ENCODE measurements around the gene SELENOW. TPM values are rescaled to one million over a fixed set of nuclear protein-coding genes. Genes with fewer than 3 reads are reported as not detected.

Gene SELENOW
- total and polyA plus RNA-seq, 2 of the 8 experiments (the other 6 are each of a cell fraction or from before 2014, with no cell fraction given), result 371 to 588 TPM

DNA sequence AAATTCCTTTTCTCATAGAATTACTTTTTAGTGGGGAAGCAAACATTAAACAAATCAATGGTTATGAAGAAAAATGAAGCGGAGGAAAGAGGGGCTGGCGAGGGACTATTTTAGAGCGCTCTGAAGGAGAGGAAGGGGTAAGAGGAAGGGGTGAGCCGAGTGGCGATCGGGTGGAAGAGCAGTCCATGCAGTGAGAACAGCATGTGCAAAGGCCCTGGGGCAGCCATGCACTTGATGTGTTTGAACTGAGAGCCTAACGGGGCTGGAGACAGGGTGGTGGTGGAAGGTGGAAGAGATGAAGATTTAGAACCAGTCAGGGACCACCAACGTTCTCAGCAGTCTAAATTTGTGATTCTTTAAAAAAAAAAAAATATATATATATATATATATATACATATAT, 47.6 kb upstream of the SELENOW start:
- no peak overlapping the region for H2AK5ac ChIP-seq (ENCODE audit: low read depth, low read length)
- no peak overlapping the region for H3K4me3 ChIP-seq (ENCODE audit: extremely low read depth in 1 of 4, insufficient read depth in 2 of 4, low read depth in 3 of 4, low read length in 4 of 4)
- H3K4me1 ChIP-seq (replicated peaks in 1 of 4; ENCODE audit: control insufficient read depth in 3 of 4, insufficient read depth in 4 of 4, low read length in 3 of 4), result peaks cover 0 to 9% (median 5%) of the 10 kb centered on the region in 4 experiments; a peak in 2 of 7 replicates
- no peak overlapping the region for H2BK12ac ChIP-seq (ENCODE audit: low read depth, low read length)
- H3K14ac ChIP-seq (ENCODE audit: insufficient read length), result no peak overlapping the region
- no peak overlapping the region for H2BK120ac ChIP-seq (replicated peaks; ENCODE audit: low read depth, low read length)
- 92% methylated on average over 8 of the region's 8 CpGs; no CpG with 5 or more reads in 1 of the 2 experiments for WGBS, 2 experiments (ENCODE audit: extremely low coverage in 1 of 2, insufficient coverage in 1 of 2, insufficient read length in 1 of 2, insufficient replicate concordance in 2 of 2, low coverage in 1 of 2, low lambda C conversion rate in 2 of 2, missing lambda C conversion rate in 1 of 2)
- H4K8ac ChIP-seq (ENCODE audit: extremely low read depth, insufficient read depth, low read length), result no peak overlapping the region
- H3K79me1 ChIP-seq (ENCODE audit: low read depth, low read length), result no peaks in the 10 kb centered on the region; the same call in 1 of the 2 replicates
- H2BK15ac ChIP-seq (ENCODE audit: low read length), result no peak overlapping the region
- no peak overlapping the region for H2BK5ac ChIP-seq (ENCODE audit: low read depth, low read length)
- no peak for TF ChIP-seq BRCA1 (IDR thresholded peaks at IDR 0.05; ENCODE audit: low read depth, low read length)
- no peak for TF ChIP-seq TBP (IDR thresholded peaks at IDR 0.05; ENCODE audit: low read depth, low read length)
- TF ChIP-seq POU5F1 (IDR thresholded peaks at IDR 0.05; ENCODE audit: low read depth, low read length), result no peak
- no peak for TF ChIP-seq POLR2A (IDR thresholded peaks at IDR 0.05; ENCODE audit: control extremely low read depth in 1 of 2, low read depth in 2 of 2, low read length in 2 of 2)
- TF ChIP-seq CHD2 (IDR thresholded peaks at IDR 0.05; ENCODE audit: low read length), result no peak
- TF ChIP-seq KDM4A (IDR thresholded peaks at IDR 0.05; ENCODE audit: low read depth, low read length, severe bottlenecking), result no peak
- TF ChIP-seq RAD21 (IDR thresholded peaks at IDR 0.05 in 1 of 2, conservative IDR thresholded peaks at IDR 0.05 in 1 of 2; ENCODE audit: low read depth in 2 of 2, low read length in 2 of 2), result no peak
- H3K18ac ChIP-seq (ENCODE audit: extremely low read depth, low read length), result no peak overlapping the region
- H3K79me2 ChIP-seq (ENCODE audit: control insufficient read depth in 1 of 2, insufficient read depth in 2 of 2, low read length in 2 of 2), result no peaks in the 10 kb centered on the region
- CTCF ChIA-PET (ENCODE audit: partially characterized antibody), result interaction anchor here (15.9 kb wide), 1 partner anchor 16 kb away, joined by 143 read pairs; the partner anchor contains the start of gene EHD2
- no peaks in the 10 kb centered on the region for H3K36me3 ChIP-seq (ENCODE audit: control insufficient read depth in 2 of 4, insufficient read depth in 4 of 4, low read length in 3 of 4)
- H3K4ac ChIP-seq (replicated peaks; ENCODE audit: insufficient read length, low read depth, low read length), result no peak overlapping the region
- H3K23me2 ChIP-seq (ENCODE audit: low read depth, low read length), result peaks cover 5% of the 10 kb centered on the region; the same call in 1 of the 2 replicates
- no peaks in the 10 kb centered on the region for H3K9me3 ChIP-seq (ENCODE audit: insufficient read depth in 2 of 2, low read depth in 1 of 2, low read length in 1 of 2)
- no peak overlapping the region for H2BK20ac ChIP-seq (ENCODE audit: low read length)
- H3K56ac ChIP-seq (replicated peaks; ENCODE audit: insufficient read length, low read depth, low read length), result no peak overlapping the region
- FAIRE-seq (no peak), DNase-seq (ENCODE audit: low read depth in 1 of 2, low spot score in 2 of 2) (no peak)
- H4K91ac ChIP-seq (replicated peaks; ENCODE audit: insufficient read length, low read length), result no peak overlapping the region
- no peak overlapping the region for H2AFZ ChIP-seq (ENCODE audit: low read length)
- no peaks in the 10 kb centered on the region for H4K20me1 ChIP-seq (replicated peaks in 1 of 2; ENCODE audit: control insufficient read depth in 1 of 2, insufficient read depth in 2 of 2, low read length in 2 of 2)
- no peaks in the 10 kb centered on the region for H3K27me3 ChIP-seq (replicated peaks in 1 of 4; ENCODE audit: control insufficient read depth in 3 of 4, extremely low read depth in 1 of 4, insufficient read depth in 3 of 4, low read length in 3 of 4)
- H3K27ac ChIP-seq (ENCODE audit: low read depth, low read length), result no peak overlapping the region
- no peak overlapping the region for H4K5ac ChIP-seq (ENCODE audit: insufficient read length, low read depth, low read length)
- H3K4me2 ChIP-seq (ENCODE audit: insufficient read depth in 1 of 2, low read depth in 2 of 2, low read length in 2 of 2), result no peak overlapping the region
- POLR2A ChIA-PET (ENCODE audit: partially characterized antibody), result interaction anchor here (2.1 to 2.3 kb wide), 2 partner anchors 20 to 25 kb away, joined by 5 to 6 read pairs; no protein-coding TSS in a partner anchor
- H3K23ac ChIP-seq (ENCODE audit: insufficient read length), result no peak overlapping the region
- H3K9ac ChIP-seq (replicated peaks in 1 of 4; ENCODE audit: extremely low read depth in 1 of 4, low read depth in 3 of 4, low read length in 3 of 4), result no peak overlapping the region

Data from H1 (cell line).